HG02610 (cell line): ENCODE measurements around the gene KANSL2.
"Not testable (repeated sequence)": the region's sequence is repeated elsewhere in the genome, so short reads cannot be mapped to it uniquely, and the experiment has no call there.

Source experiments
- ATAC-seq: cut with Tn5 transposase; IDR thresholded peaks from one replicate; pipeline ENCODE4 v1.9.1; 2021; ENCODE audit warnings: mild to moderate bottlenecking, moderate library complexity; ENCODE audit not compliant: unreplicated experiment

Gene KANSL2

GRCh38 chr12:48681710-48682532 is at the start of gene KANSL2:
Gene KANSL2 (minus strand): TSS chr12:48682238. CDS start chr12:48681632, 606 bp downstream.
- ATAC-seq = peak; percentile 98

- ATAC-seq = no peak
Observed at GRCh38 chr12:48728807-48729206, 46.8 kb upstream of the KANSL2 start.

- ATAC-seq = not testable (repeated sequence)
Observed at GRCh38 chr12:48720737-48721136, 38.7 kb upstream of the KANSL2 start.

GRCh38 chr12:48720171-48720570 is 38.1 kb upstream of the KANSL2 start:
- ATAC-seq = not testable (repeated sequence)

GRCh38 chr12:48719002-48719401 is 37.0 kb upstream of the KANSL2 start:
- not testable (repeated sequence) for ATAC-seq

- no peak for ATAC-seq
Observed at GRCh38 chr12:48717252-48717695, 35.2 kb upstream of the KANSL2 start.

GRCh38 chr12:48716493-48717251 is 34.6 kb upstream of the KANSL2 start, which contains the start of gene CCNT1:
Gene CCNT1 (minus strand): TSS chr12:48716707. CDS start chr12:48716675, 32 bp downstream.
- peak; percentile 96 for ATAC-seq

- peak; percentile 35 for ATAC-seq
Observed at GRCh38 chr12:48716168-48716492, 34.1 kb upstream of the KANSL2 start.

GRCh38 chr12:48712209-48712608 is 30.2 kb upstream of the KANSL2 start:
- ATAC-seq = no peak

GRCh38 chr12:48698822-48699221 is 16.8 kb upstream of the KANSL2 start:
- not testable (repeated sequence) for ATAC-seq

GRCh38 chr12:48696626-48697025 is 14.6 kb upstream of the KANSL2 start:
- ATAC-seq = no peak

GRCh38 chr12:48695859-48696258 is 13.8 kb upstream of the KANSL2 start:
- no peak for ATAC-seq

GRCh38 chr12:48694038-48694437 is 12.0 kb upstream of the KANSL2 start:
- no peak for ATAC-seq

GRCh38 chr12:48693572-48693971 is 11.5 kb upstream of the KANSL2 start:
- ATAC-seq = no peak

GRCh38 chr12:48691826-48692487 is 9.9 kb upstream of the KANSL2 start:
- no peak for ATAC-seq

GRCh38 chr12:48690990-48691389 is 9.0 kb upstream of the KANSL2 start:
- ATAC-seq = no peak

- ATAC-seq = no peak
Observed at GRCh38 chr12:48690436-48690835, 8.4 kb upstream of the KANSL2 start.

- ATAC-seq = no peak
Observed at GRCh38 chr12:48688836-48689235, 6.8 kb upstream of the KANSL2 start.

- no peak for ATAC-seq
Observed at GRCh38 chr12:48687592-48687991, 5.6 kb upstream of the KANSL2 start.

- ATAC-seq = no peak
Observed at GRCh38 chr12:48686615-48687334, 4.7 kb upstream of the KANSL2 start.
